GM03348 (cell line): ENCODE results near the gene GRK3.

Source experiments
- DNase-seq: peaks from one replicate; pipeline ENCODE4 v3.0.0; 2012; ENCODE audit warnings: low spot score

Gene GRK3

GRCh38 chr22:25626624-25626990, 62.1 kb downstream of the GRK3 start:
- DNase-seq = no peak

- no peak for DNase-seq
Observed at GRCh38 chr22:25627271-25627852, 62.9 kb downstream of the GRK3 start.

GRCh38 chr22:25628494-25628893, 64.0 kb downstream of the GRK3 start:
- DNase-seq = no peak

- no peak for DNase-seq
Observed at GRCh38 chr22:25629613-25630012, 65.1 kb downstream of the GRK3 start.

GRCh38 chr22:25630447-25630846, 66.0 kb downstream of the GRK3 start:
- no peak for DNase-seq

GRCh38 chr22:25636323-25636722, 71.8 kb downstream of the GRK3 start:
- no peak for DNase-seq

- DNase-seq = no peak
Observed at GRCh38 chr22:25637032-25637431, 72.6 kb downstream of the GRK3 start.

- no peak for DNase-seq
Observed at GRCh38 chr22:25637672-25638071, 73.2 kb downstream of the GRK3 start.

GRCh38 chr22:25638638-25639037, 74.2 kb downstream of the GRK3 start:
- DNase-seq = no peak

GRCh38 chr22:25641650-25642049, 77.2 kb downstream of the GRK3 start:
- DNase-seq = no peak

GRCh38 chr22:25643232-25644000, 78.9 kb downstream of the GRK3 start:
- DNase-seq = no peak

GRCh38 chr22:25644122-25644521, 79.6 kb downstream of the GRK3 start:
- no peak for DNase-seq

GRCh38 chr22:25645266-25645665, 80.8 kb downstream of the GRK3 start:
- DNase-seq = peak; percentile 9

- no peak for DNase-seq
Observed at GRCh38 chr22:25645964-25646363, 81.5 kb downstream of the GRK3 start.

GRCh38 chr22:25650833-25651232, 86.4 kb downstream of the GRK3 start:
- no peak for DNase-seq

- no peak for DNase-seq
Observed at GRCh38 chr22:25651332-25652085, 87.0 kb downstream of the GRK3 start.

- DNase-seq = no peak
Observed at GRCh38 chr22:25654676-25655075, 90.2 kb downstream of the GRK3 start.

GRCh38 chr22:25655371-25655935, 91.0 kb downstream of the GRK3 start:
- no peak for DNase-seq

- no peak for DNase-seq
Observed at GRCh38 chr22:25656724-25657123, 92.2 kb downstream of the GRK3 start.

GRCh38 chr22:25658633-25659032, 94.2 kb downstream of the GRK3 start:
- no peak for DNase-seq

- DNase-seq = no peak
Observed at GRCh38 chr22:25659413-25659812, 94.9 kb downstream of the GRK3 start.

GRCh38 chr22:25660336-25660735, 95.9 kb downstream of the GRK3 start:
- no peak for DNase-seq

GRCh38 chr22:25661073-25661472, 96.6 kb downstream of the GRK3 start:
- no peak for DNase-seq
